Neuron (in vitro differentiated cells): ENCODE measurements around the gene GALNTL6.

Experiments
- H2AFZ ChIP-seq: one replicate; pipeline ENCODE4 v1.6.1; 2013; ENCODE audit warnings: low read depth, mild to moderate bottlenecking, inconsistent platforms, low read length, moderate library complexity
- H3K27me3 ChIP-seq: one replicate; pipeline ENCODE4 v1.6.1; 2013; ENCODE audit warnings: low read length; ENCODE audit not compliant: insufficient read depth
- H3K36me3 ChIP-seq: one replicate; pipeline ENCODE4 v1.6.1; 2013; ENCODE audit warnings: low read length; ENCODE audit not compliant: insufficient read depth
- H3K4me1 ChIP-seq: one replicate; pipeline ENCODE4 v1.6.1; 2013; ENCODE audit warnings: low read length; ENCODE audit not compliant: insufficient read depth
- H3K4me3 ChIP-seq: 2 replicates; pipeline ENCODE4 v1.5.1; 2013; ENCODE audit warnings: mild to moderate bottlenecking, low read length, moderate library complexity
- H3K9me3 ChIP-seq: one replicate; pipeline ENCODE4 v1.6.1; 2013; ENCODE audit warnings: low read length

The GALNTL6 gene

GRCh38 chr4:172978848-172979247, 1165.6 kb downstream of the GALNTL6 start:
- Histone ChIP-seq H3K4me1 (peaks cover 2% of the 10 kb centered on the region), H3K4me3 (no peak overlapping the region), H3K36me3 (no peaks in the 10 kb centered on the region), H3K27me3 (no peaks in the 10 kb centered on the region), H3K9me3 (no peaks in the 10 kb centered on the region), H2AFZ (no peak overlapping the region)

- H3K9me3 ChIP-seq = no peaks in the 10 kb centered on the region
- H3K4me1 ChIP-seq = peaks cover 2% of the 10 kb centered on the region
- no peaks in the 10 kb centered on the region for H3K36me3 ChIP-seq
- no peaks in the 10 kb centered on the region for H3K27me3 ChIP-seq
- no peak overlapping the region for H3K4me3 ChIP-seq
- H2AFZ ChIP-seq = no peak overlapping the region
Measured at GRCh38 chr4:172979332-172979731, 1166.1 kb downstream of the GALNTL6 start.

DNA sequence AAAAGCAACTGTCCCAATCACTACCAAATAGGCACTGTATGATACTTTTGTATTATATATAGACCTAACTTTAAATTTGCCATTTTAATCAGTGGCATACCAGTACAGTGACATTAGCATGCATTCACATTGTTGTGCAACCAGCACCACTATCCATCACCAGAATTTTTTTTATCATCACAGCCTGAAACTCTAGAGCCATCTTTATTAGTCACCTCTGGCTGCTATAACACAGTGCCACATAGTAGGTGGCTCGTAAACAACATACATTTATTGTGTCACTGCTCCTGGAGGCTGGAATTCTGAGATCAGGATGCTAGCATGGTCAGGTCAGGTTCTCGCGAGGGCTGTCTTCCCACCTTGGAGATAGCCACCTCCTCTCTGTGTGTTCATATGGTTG, 1167.0 kb downstream of the GALNTL6 start:
- Histone ChIP-seq H3K4me3 (no peak overlapping the region), H3K4me1 (peaks cover 2% of the 10 kb centered on the region), H3K9me3 (no peaks in the 10 kb centered on the region), H2AFZ (no peak overlapping the region), H3K27me3 (no peaks in the 10 kb centered on the region), H3K36me3 (no peaks in the 10 kb centered on the region)

GRCh38 chr4:172982151-172982590, 1169.0 kb downstream of the GALNTL6 start:
- no peaks in the 10 kb centered on the region for H3K9me3 ChIP-seq
- peaks cover 2% of the 10 kb centered on the region for H3K4me1 ChIP-seq
- H2AFZ ChIP-seq = no peak overlapping the region
- no peaks in the 10 kb centered on the region for H3K27me3 ChIP-seq
- H3K4me3 ChIP-seq = no peak overlapping the region
- H3K36me3 ChIP-seq = no peaks in the 10 kb centered on the region

- Histone ChIP-seq H3K9me3 (no peaks in the 10 kb centered on the region), H3K27me3 (no peaks in the 10 kb centered on the region)
Measured at GRCh38 chr4:172983014-172983413, 1169.8 kb downstream of the GALNTL6 start.

GRCh38 chr4:172983631-172984030, 1170.4 kb downstream of the GALNTL6 start:
- Histone ChIP-seq H3K27me3 (no peaks in the 10 kb centered on the region), H3K4me1 (peaks cover 2% of the 10 kb centered on the region), H3K36me3 (no peaks in the 10 kb centered on the region), H3K4me3 (no peak overlapping the region), H3K9me3 (peaks cover under 1% of the 10 kb centered on the region), H2AFZ (no peak overlapping the region)

More at GRCh38 chr4:172983014-172983413, 1169.8 kb downstream of the GALNTL6 start:
- Histone ChIP-seq H3K36me3 (no peaks in the 10 kb centered on the region), H3K4me3 (no peak overlapping the region), H3K4me1 (peaks cover 2% of the 10 kb centered on the region), H2AFZ (no peak overlapping the region)

DNA sequence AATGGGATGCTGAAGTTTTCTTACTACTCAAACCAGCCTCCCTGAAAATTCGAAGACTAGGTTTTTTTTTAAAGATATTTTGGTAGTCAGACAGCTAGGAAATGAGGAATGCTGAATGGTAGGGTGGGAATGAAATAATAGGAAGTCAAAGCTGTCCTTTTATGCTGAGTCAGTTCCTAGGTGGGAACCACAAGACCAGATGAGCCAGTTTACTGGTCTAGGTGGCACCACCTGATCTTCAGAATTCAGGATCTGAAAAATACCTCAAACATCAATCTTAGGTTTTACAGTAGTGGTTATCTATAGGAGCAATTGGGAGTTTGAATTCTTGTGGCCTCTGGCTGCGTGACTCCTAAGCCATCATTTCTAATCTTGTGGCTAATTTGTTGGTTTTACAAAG, 1172.3 kb downstream of the GALNTL6 start:
- Histone ChIP-seq H3K4me1 (peaks cover 6% of the 10 kb centered on the region), H3K36me3 (no peaks in the 10 kb centered on the region), H3K27me3 (no peaks in the 10 kb centered on the region), H3K9me3 (peaks cover 8% of the 10 kb centered on the region), H2AFZ (no peak overlapping the region), H3K4me3 (no peak overlapping the region)

- Histone ChIP-seq H3K27me3 (no peaks in the 10 kb centered on the region), H3K36me3 (no peaks in the 10 kb centered on the region), H3K4me3 (no peak overlapping the region), H2AFZ (no peak overlapping the region), H3K4me1 (peaks cover 6% of the 10 kb centered on the region), H3K9me3 (peaks cover 8% of the 10 kb centered on the region)
Measured at GRCh38 chr4:172986114-172986513, 1172.9 kb downstream of the GALNTL6 start.

- no peaks in the 10 kb centered on the region for H3K27me3 ChIP-seq
- no peak overlapping the region for H2AFZ ChIP-seq
- no peak overlapping the region for H3K4me3 ChIP-seq
- H3K36me3 ChIP-seq = no peaks in the 10 kb centered on the region
- H3K9me3 ChIP-seq = peaks cover 8% of the 10 kb centered on the region
- H3K4me1 ChIP-seq = peaks cover 4% of the 10 kb centered on the region
Measured at GRCh38 chr4:172989984-172990820, 1177.0 kb downstream of the GALNTL6 start.

GRCh38 chr4:172992648-172993378, 1179.6 kb downstream of the GALNTL6 start:
- Histone ChIP-seq H3K4me1 (peaks cover 4% of the 10 kb centered on the region), H2AFZ (no peak overlapping the region), H3K9me3 (peaks cover 8% of the 10 kb centered on the region), H3K4me3 (no peak overlapping the region), H3K36me3 (no peaks in the 10 kb centered on the region), H3K27me3 (no peaks in the 10 kb centered on the region)

- H3K4me1 ChIP-seq = peaks cover 12% of the 10 kb centered on the region
- H3K9me3 ChIP-seq = no peaks in the 10 kb centered on the region
- no peak overlapping the region for H3K4me3 ChIP-seq
- H3K36me3 ChIP-seq = no peaks in the 10 kb centered on the region
- no peak overlapping the region for H2AFZ ChIP-seq
- H3K27me3 ChIP-seq = no peaks in the 10 kb centered on the region
Measured at GRCh38 chr4:172995161-172995560, 1182.0 kb downstream of the GALNTL6 start.

GRCh38 chr4:172995704-172996103, 1182.5 kb downstream of the GALNTL6 start:
- Histone ChIP-seq H3K4me1 (peaks cover 8% of the 10 kb centered on the region), H2AFZ (no peak overlapping the region), H3K4me3 (no peak overlapping the region), H3K9me3 (no peaks in the 10 kb centered on the region), H3K36me3 (no peaks in the 10 kb centered on the region), H3K27me3 (no peaks in the 10 kb centered on the region)

GRCh38 chr4:172996571-172997216, 1183.5 kb downstream of the GALNTL6 start:
- Histone ChIP-seq H3K4me1 (peaks cover 8% of the 10 kb centered on the region), H3K36me3 (no peaks in the 10 kb centered on the region)

More at GRCh38 chr4:172996571-172997216, 1183.5 kb downstream of the GALNTL6 start:
- Histone ChIP-seq H3K4me3 (no peak overlapping the region), H2AFZ (no peak overlapping the region), H3K9me3 (no peaks in the 10 kb centered on the region), H3K27me3 (no peaks in the 10 kb centered on the region)
